ENCODE data around the gene CLMN. TPM values are rescaled to one million over a fixed set of nuclear protein-coding genes. Genes with fewer than 3 reads are reported as not detected.

Gene CLMN
- total RNA-seq, 3 donors from 2014 or later (not counting 1 experiment from before 2014, with no cell fraction given): 0.80 to 2.0 (median 1.8) TPM

- H3K27ac ChIP-seq (ENCODE audit: low read length): no peak overlapping the region
- intact Hi-C loops (cut with micrococcal nuclease): no loop called here
- DNase-seq (peak in 1 of 2 donors; percentile 8), ATAC-seq (no peak)
- Mint-ChIP-seq H3K27me3 (ENCODE audit: low read depth in 2 of 2) (peaks cover 27 to 33% of the 10 kb centered on the region in 2 donors), H3K4me1 (peaks cover 0 to 17% of the 10 kb centered on the region in 2 donors), H3K9me3 (no peaks in the 10 kb centered on the region), H3K27ac (no peak overlapping the region), H3K4me3 (peak overlapping the region; percentile 82), H3K36me3 (no peaks in the 10 kb centered on the region)
- peak overlapping the region; percentile 31 for H3K4me3 ChIP-seq (ENCODE audit: low read length)
- peaks cover 9% of the 10 kb centered on the region for H3K27me3 ChIP-seq (ENCODE audit: control insufficient read depth, insufficient read depth, low read length)
- TF ChIP-seq CTCF (IDR thresholded peaks at IDR 0.05): no peak
- no peaks in the 10 kb centered on the region for H3K9me3 ChIP-seq (ENCODE audit: control insufficient read depth, insufficient read depth, low read length)
- H3K36me3 ChIP-seq (ENCODE audit: control insufficient read depth, insufficient read depth, low read length): no peaks in the 10 kb centered on the region
- WGBS (ENCODE audit: insufficient coverage): 30% methylated on average over 22 of the region's 22 CpGs
- peaks cover 34% of the 10 kb centered on the region for H3K4me1 ChIP-seq (ENCODE audit: control insufficient read depth, insufficient read depth, low read length)
Observed at GRCh38 chr14:95318399-95319311, 1.1 kb downstream of the CLMN start.

GRCh38 chr14:95317817-95318343 lies 1.8 kb downstream of the CLMN start:
- H3K27me3 ChIP-seq (ENCODE audit: control insufficient read depth, insufficient read depth, low read length): peaks cover 9% of the 10 kb centered on the region
- H3K36me3 Mint-ChIP-seq: no peaks in the 10 kb centered on the region
- no peaks in the 10 kb centered on the region for H3K9me3 ChIP-seq (ENCODE audit: control insufficient read depth, insufficient read depth, low read length)
- H3K27me3 Mint-ChIP-seq (ENCODE audit: low read depth in 2 of 2): peaks cover 27 to 39% of the 10 kb centered on the region in 2 donors
- no peak overlapping the region for H3K27ac Mint-ChIP-seq
- DNase-seq (no peak), ATAC-seq (no peak)
- peaks cover 35% of the 10 kb centered on the region for H3K4me1 ChIP-seq (ENCODE audit: control insufficient read depth, insufficient read depth, low read length)
- H3K4me3 Mint-ChIP-seq: peak overlapping the region; percentile 59
- H3K4me3 ChIP-seq (ENCODE audit: low read length): no peak overlapping the region
- 90% methylated on average over 3 of the region's 3 CpGs for WGBS (ENCODE audit: insufficient coverage)
- H3K9me3 Mint-ChIP-seq: no peaks in the 10 kb centered on the region
- H3K4me1 Mint-ChIP-seq: peaks cover 0 to 17% of the 10 kb centered on the region in 2 donors
- intact Hi-C loops (cut with micrococcal nuclease): no loop called here
- no peak overlapping the region for H3K27ac ChIP-seq (ENCODE audit: low read length)
- no peak for TF ChIP-seq CTCF (IDR thresholded peaks at IDR 0.05)
- no peaks in the 10 kb centered on the region for H3K36me3 ChIP-seq (ENCODE audit: control insufficient read depth, insufficient read depth, low read length)

GRCh38 chr14:95316821-95317220 lies 2.9 kb downstream of the CLMN start:
- H3K9me3 ChIP-seq (ENCODE audit: control insufficient read depth, insufficient read depth, low read length): no peaks in the 10 kb centered on the region
- no peak overlapping the region for H3K27ac ChIP-seq (ENCODE audit: low read length)
- DNase-seq: no peak
- H3K36me3 ChIP-seq (ENCODE audit: control insufficient read depth, insufficient read depth, low read length): no peaks in the 10 kb centered on the region
- Mint-ChIP-seq H3K27me3 (ENCODE audit: low read depth in 2 of 2) (peaks cover 27 to 36% of the 10 kb centered on the region in 2 donors), H3K4me3 (no peak overlapping the region), H3K4me1 (peaks cover 0 to 17% of the 10 kb centered on the region in 2 donors), H3K27ac (no peak overlapping the region), H3K36me3 (no peaks in the 10 kb centered on the region), H3K9me3 (no peaks in the 10 kb centered on the region)
- ATAC-seq: no peak
- no peak for TF ChIP-seq CTCF (IDR thresholded peaks at IDR 0.05)
- WGBS (ENCODE audit: insufficient coverage): 84% methylated on average over 8 of the region's 8 CpGs
- intact Hi-C loops (cut with micrococcal nuclease): no loop called here
- no peak overlapping the region for H3K4me3 ChIP-seq (ENCODE audit: low read length)
- H3K27me3 ChIP-seq (ENCODE audit: control insufficient read depth, insufficient read depth, low read length): peaks cover 9% of the 10 kb centered on the region
- peaks cover 43% of the 10 kb centered on the region for H3K4me1 ChIP-seq (ENCODE audit: control insufficient read depth, insufficient read depth, low read length)

Measured in natural killer cell (primary cell).